AG10803 (cell line): Measurements from ENCODE around the gene OR4E2.
"Not testable (repeated sequence)": the region's sequence is repeated elsewhere in the genome, so short reads cannot be mapped to it uniquely, and the experiment has no call there.

Source experiments
- DNase-seq: peaks from one replicate; pipeline ENCODE4 v3.0.0; 2010; ENCODE audit warnings: low read depth
- H3K4me3 ChIP-seq: 2 replicates; pipeline ENCODE4 v1.5.1; 2011; ENCODE audit warnings: mild to moderate bottlenecking, low read length, control low read depth
- CTCF ChIP-seq: conservative IDR thresholded peaks from 2 replicates; pipeline ENCODE4 v1.5.1; 2011; ENCODE audit warnings: mild to moderate bottlenecking, low read length, control low read depth, inconsistent platforms

The OR4E2 gene

GRCh38 chr14:21686468-21686867 lies 32.8 kb downstream of the OR4E2 start:
- no peak for TF ChIP-seq CTCF
- DNase-seq = no peak
- no peak overlapping the region for H3K4me3 ChIP-seq

DNA sequence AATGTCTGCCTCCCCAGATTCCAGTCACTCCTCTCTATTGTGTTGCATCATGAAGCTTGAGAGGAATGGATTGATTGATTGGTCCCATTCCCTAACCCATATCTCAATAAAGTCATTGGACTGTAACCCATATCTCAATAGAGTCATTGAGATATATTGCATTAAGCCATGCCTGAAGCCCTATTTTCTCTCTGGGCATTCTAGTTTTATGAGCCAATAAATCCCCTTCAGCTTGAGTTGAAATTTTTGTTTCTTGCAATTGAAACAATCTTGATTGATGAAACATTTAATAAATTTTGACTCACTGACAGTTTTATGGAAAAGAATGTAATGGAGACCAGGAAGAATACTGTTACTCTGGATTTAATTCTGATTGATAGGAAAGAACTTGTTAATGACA lies 40.8 kb downstream of the OR4E2 start:
- DNase-seq = no peak
- no peak overlapping the region for H3K4me3 ChIP-seq
- no peak for TF ChIP-seq CTCF

DNA sequence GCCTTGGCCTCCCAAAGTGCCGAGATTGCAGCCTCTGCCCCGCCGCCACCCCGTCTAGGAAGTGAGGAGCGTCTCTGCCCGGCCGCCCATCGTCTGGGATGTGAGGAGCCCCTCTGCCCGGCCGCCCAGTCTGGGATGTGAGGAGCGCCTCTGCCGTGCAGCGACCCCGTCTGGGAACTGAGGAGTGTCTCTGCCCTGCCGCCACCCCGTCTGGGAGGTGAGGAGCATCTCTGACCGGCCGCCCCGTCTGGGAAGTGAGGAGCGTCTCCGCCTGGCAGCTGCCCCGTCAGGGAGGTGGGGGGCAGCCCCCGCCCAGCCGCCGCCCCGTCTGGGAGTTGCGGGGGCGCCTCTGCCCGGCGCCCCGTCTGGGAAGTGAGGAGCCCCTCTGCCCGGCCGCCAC lies 44.0 kb downstream of the OR4E2 start:
- H3K4me3 ChIP-seq, DNase-seq: not testable (repeated sequence)

DNA sequence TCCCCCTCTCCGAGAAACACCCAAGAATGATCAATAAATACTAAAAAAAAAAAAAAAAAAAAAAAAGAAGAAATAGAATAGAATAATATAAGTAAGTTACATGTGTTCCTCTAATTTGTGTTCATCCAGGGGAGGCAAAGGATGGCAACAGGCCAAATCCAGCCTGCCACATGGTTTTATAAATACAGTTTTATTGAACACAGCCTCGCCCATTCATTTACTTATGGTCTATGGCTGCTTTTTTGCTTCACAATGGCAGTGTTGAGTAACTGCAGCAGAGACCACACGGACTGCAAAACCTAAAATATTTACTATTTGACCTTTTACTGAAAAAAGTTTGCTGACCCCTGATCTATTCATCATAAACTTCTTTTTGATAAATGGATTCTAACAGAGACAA lies 44.9 kb downstream of the OR4E2 start:
- not testable (repeated sequence) for H3K4me3 ChIP-seq, DNase-seq

GRCh38 chr14:21699551-21699950 lies 45.9 kb downstream of the OR4E2 start:
- TF ChIP-seq CTCF = no peak
- H3K4me3 ChIP-seq = no peak overlapping the region
- DNase-seq = no peak

- H3K4me3 ChIP-seq = no peak overlapping the region
- TF ChIP-seq CTCF = no peak
- no peak for DNase-seq
These were observed 48.7 kb downstream of the OR4E2 start for GRCh38 chr14:21702316-21702715.

DNA sequence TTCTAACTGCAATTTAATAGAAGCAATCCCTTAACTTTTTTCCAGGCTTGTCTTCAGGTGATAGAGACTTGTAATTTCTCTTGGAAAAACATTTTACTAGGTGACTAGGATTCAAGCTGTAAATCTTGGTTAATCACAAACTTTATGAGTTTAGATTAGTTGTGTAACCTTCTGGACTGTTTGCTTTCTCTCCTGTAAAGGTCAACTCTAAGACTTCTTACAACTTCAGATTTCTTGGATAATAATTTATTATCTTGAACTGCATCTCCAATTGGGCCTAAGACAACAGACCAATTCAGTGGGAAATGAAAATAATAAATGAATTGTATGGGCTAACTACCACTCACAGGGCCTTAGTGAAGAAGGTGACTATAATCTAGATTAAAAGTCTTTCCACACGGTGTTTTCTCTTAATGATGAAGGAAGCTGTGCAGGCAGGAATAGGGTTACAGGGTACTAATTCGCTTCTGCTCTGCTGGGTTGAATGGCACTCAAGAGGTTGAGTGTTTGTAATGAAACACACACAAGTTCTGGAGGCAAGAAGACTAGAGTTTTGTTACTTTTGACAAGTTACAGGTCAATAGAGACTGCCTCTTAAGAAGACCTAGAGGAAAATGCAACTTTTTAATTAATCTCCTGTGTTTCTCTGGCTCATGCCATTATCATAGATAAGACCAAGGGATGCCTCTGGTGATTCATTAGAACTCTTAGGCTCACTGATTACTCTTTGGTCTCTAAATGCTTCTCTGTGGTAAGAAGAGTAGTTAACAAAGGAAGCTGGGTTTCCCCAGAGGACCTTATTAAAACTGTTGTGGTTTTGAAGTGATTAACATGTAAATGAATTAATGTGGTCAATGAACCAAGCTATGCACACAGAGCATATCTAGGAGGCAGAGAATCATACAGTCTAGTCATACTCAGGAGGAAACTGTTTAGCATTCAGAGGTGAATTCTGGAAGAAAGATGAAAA lies 50.0 kb downstream of the OR4E2 start:
- no peak overlapping the region for H3K4me3 ChIP-seq
- DNase-seq = no peak
- no peak for TF ChIP-seq CTCF

DNA sequence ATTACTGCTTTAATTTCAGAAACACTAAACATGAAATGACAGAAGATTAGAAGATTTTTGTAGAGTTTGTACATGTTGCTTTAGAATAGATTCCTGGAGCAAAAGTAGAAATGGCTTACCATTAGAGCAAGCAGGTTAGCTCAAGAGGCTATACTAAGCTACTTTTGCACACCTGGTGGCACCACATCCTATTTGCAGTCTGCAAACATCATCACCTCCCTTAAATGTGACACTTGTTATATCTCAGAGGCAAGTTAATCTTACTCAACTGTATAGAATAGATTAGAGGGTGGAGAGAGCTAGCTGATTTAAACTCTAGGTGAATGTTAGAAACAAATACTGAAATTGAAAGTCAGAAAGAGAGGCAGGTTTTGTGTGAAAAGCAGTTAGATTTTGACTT lies 50.7 kb downstream of the OR4E2 start:
- no peak for TF ChIP-seq CTCF
- DNase-seq = no peak
- no peak overlapping the region for H3K4me3 ChIP-seq
